GM21367 (cell line): ENCODE results near the gene CASZ1.

ENCODE experiments used
- ATAC-seq: cut with Tn5 transposase; IDR thresholded peaks from one replicate; pipeline ENCODE4 v1.9.1; 2021; ENCODE audit not compliant: unreplicated experiment

CASZ1 gene

DNA sequence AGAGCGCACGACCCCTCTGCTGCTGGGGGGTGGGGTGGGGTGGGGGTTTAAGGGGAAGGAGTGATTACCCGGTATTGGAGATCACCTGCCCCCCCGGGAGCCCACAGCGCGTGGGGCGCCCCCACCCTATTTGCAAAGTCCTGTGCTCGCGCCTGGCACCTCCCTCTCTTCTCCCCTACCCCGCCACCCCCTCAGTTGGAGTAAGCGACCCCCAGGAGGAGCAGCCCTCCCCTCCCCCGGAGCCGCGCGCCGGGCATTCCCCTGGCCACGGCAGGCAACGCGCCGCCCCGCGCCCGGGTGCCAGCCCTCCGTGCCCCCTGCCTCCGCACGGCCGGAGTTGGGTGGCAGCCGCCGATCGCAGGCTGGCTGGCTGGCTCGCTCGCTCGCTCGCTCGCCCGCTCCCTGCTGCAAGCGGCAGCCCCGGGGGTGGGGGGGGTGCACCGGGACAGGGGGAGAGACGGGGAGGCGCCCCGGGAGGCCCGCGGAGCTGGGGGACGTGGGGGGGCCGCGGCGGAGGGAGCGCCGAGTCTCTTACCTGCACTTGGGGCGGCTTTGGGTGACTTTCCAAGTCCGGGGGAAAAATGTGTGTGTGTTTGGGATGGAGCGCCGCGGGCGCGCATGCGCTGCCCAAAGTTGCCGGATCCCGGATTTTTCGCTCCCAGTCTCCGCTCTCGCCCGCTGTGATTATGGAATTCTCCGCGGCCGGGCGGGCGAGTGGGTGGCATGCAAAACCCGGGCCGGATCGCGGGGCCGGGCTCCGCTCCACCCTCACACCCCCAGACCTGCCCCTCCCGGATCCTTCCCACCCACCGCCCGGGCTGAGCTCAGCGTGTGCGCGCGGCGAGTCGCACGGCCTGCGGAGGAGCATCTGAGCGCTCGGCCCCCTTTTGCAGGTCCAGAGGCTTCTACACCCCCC is at the start of gene CASZ1:
TSS of gene CASZ1 (minus strand) at position 618 of the 916 bp plus-strand sequence. CDS start 102,757 bp downstream, outside the sequence.
- no peak for ATAC-seq

GRCh38 chr1:10843697-10844096 is 47.3 kb upstream of the CASZ1 start:
- no peak for ATAC-seq

DNA sequence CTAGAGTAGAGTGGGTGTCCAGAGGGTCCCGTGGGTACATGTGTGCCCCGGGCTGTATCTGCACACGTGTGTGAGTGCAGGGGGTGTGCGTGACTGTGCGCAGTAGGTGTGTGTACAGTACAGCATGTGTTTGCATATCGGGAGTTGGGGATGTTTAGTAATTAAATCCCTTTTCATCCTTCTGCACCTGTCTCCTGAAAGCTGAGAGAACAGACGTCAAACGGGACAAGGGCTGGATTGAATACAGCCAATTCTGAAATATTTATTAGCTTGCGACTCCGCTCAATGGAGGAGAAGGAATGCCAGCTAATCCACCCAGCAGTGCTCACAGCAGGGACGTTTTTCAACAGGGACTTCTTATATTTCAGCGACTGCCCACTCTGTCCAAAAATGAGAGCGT is 44.7 kb upstream of the CASZ1 start:
- no peak for ATAC-seq

- ATAC-seq = no peak
These were observed 42.8 kb upstream of the CASZ1 start for GRCh38 chr1:10839188-10839770.

GRCh38 chr1:10838541-10838940 is 42.1 kb upstream of the CASZ1 start:
- ATAC-seq = no peak

DNA sequence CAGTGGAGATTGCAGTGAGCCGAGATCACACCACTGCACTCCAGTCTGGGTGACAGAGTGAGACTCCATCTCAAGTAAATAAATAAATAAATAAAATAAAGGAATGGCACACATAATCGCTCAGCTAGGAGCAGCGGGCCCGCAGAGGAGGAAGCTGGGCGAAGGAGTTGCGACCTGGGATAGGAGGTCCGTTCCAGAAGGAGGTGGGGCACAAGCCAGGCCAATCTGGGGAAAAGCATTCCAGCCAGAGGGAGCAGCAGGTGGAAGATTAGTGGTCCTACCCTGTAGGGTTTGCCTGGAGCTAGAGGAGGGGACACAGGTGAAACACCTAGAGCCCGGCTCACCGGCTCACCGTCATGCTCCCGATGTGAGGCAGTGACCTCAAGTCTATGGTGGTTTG is 40.3 kb upstream of the CASZ1 start:
- no peak for ATAC-seq

- no peak for ATAC-seq
These were observed 39.5 kb upstream of the CASZ1 start for GRCh38 chr1:10835822-10836421.

- no peak for ATAC-seq
These were observed 39.0 kb upstream of the CASZ1 start for GRCh38 chr1:10835421-10835820.

GRCh38 chr1:10834770-10835412 is 38.4 kb upstream of the CASZ1 start:
- ATAC-seq = no peak

- no peak for ATAC-seq
These were observed 37.4 kb upstream of the CASZ1 start for GRCh38 chr1:10833630-10834557.

DNA sequence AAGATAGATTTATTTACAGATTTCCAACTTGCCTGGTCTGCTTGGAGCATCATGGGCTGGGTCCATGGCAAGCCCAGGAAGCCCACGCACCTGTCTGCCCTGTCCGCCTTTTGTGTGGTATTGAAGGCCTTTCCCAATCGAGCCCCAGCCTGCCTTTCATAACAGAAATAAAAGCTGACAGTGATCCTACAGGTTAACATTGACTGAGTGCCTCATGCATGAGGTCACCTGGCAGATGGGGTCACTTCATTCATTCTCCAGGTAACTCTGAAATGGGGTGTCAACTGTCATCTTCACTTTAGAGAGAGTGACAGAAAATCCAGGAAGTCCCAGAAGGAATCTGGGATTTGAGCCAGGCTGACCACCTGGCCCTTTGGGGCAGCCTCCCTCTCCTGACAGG is 36.3 kb upstream of the CASZ1 start:
- no peak for ATAC-seq

- no peak for ATAC-seq
These were observed 34.7 kb upstream of the CASZ1 start for GRCh38 chr1:10830961-10831668.

GRCh38 chr1:10829965-10830515 is 33.6 kb upstream of the CASZ1 start:
- ATAC-seq = no peak

DNA sequence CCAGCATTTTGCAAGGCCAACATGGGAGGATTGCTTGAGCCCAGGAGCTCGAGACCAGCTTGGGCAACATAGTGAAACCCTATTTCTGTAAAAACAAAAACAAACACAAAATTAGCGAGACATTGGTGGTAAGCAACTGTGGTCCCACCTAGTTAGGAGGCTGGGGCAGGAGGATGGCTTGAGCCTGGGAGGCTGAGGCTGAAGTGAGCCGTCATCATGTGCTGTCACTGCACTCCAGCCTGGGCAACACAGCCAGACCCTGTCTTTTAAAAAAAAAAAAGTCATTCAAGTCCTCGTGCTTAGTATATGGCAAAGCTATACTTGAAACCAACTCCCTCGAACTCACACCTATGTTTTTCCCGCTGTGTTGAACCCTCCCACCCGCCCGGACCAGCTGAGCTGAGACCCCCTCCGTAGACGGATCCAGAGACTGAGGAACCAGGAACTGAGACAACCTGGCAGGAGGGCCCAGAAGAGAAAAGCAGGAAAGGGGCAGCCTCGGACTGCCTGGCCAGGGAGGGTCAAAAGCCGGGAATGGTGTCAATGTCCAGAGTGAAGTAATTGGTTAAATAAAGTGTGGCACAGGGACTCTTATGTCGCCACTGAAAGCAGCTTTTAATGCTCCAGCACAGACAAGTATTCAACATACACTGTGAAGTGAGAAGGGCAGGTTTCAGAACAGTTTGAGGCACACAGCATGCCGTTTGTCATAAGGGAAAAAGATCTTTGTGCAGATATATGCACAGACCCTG is 32.8 kb upstream of the CASZ1 start:
- ATAC-seq = no peak

DNA sequence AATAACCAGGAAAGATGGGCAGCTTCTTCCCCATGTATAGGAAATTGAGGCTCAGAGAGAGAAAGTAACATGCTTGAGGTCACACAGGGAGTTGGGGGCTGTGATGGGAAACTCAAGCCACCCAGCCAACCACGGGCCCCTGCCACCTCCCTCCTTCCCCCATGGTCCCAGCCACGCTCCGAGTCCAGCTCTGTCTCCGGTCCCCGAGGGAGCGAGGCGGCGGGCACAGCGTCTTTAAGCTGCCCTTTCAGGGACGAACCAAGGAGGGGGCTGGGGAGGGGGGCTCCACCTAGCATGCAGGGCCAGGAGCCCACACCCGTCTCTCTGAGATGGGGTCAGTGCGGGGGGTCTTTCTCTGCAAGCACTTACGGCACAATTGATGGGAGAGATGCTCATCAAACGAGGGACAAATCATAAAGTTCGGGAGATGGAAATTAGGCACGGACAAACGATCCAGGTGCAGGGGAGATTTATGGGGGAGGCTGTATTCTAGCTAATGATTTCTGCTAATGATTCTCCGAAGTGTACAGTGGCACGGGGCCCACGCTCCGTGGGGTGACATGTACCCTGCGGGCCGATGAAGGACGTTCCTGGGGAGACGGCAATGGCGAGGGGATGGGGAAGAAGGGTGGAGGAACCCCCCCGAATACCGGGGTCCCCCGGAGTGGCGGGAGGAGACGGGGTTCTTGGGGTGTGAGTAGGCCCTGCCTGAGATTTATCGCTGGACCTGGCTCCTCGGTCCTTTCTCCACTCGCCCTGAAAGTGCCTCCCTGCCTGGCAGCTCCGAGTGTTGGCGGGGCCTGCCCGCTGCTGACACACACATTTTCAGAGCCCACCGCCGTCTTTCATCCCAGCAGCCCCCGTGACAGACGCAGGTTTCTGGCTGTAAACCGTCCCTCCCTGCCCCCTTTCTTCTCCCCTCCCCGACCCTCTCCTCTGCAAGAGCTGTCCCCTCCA is 31.2 kb upstream of the CASZ1 start:
- no peak for ATAC-seq

DNA sequence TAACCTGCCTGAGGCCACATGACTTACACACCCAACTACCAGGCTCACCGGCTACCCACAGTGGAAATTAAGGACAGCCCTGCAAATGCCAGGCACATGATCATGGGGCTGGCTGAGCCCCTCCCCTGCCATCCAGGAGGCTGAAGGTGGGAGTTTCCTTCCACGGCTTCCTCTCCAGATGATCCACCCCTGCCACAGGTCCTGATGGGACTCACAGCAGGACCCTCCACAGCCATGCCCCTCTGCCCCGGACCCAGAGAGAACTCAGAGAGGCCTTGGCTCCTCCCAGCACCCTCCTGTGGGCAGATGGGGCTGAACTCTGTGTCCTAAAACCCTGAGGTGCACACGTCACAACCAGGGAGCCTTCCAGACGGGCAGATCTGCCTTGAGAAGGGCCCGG is 29.1 kb upstream of the CASZ1 start:
- ATAC-seq = no peak

DNA sequence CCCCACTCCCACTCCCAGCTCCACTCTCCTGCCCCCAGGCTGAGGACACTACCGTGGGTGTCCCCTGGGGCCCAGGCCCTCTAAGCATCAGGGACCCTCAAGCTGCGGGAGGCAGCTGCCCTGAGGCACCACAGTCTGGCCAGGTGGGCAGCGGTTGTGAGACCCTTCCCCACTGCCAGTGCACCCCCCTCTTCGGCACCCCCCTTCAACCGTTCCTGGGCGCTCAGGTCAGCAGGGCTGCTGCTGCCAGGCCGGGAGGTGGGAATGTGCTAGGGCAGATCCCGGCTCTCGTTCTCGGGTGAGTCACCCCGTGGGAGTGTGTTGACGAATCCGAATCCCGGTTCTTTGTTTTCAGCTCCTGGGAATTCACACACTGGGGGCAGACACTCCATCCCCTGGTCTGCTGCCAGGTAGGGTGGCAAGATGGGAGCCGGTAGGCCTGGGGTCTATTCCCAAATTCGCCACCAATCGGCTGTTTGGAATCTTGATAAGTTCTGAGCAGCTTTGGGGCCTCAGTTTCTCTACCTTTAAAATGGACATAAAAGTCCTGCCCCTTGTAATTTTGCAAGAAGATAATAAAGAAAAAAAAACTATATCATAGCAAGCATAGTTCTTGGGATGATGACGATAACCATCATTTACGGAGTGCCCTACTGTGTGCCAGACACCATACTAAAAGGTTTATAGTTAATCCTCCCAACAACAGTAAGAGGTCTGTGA is 28.5 kb upstream of the CASZ1 start:
- no peak for ATAC-seq
